BLaER1 (cell line): ENCODE results near the gene ST6GAL1.
"Not testable (repeated sequence)": the region's sequence is repeated elsewhere in the genome, so short reads cannot be mapped to it uniquely, and the experiment has no call there.

Experiments used
- H3K27ac ChIP-seq: shearing (Covaris generic); formaldehyde crosslinking; 2 replicates; pipeline ENCODE4 v1.8.1; 2022
- H3K27me3 ChIP-seq: shearing (Covaris generic); formaldehyde crosslinking; 2 replicates; pipeline ENCODE4 v1.8.1; 2022
- H3K36me3 ChIP-seq: shearing (Covaris generic); formaldehyde crosslinking; 2 replicates; pipeline ENCODE4 v1.8.1; 2022
- H3K4me1 ChIP-seq: shearing (Covaris generic); formaldehyde crosslinking; 2 replicates; pipeline ENCODE4 v1.8.1; 2022
- H3K4me2 ChIP-seq: shearing (Covaris generic); formaldehyde crosslinking; 2 replicates; pipeline ENCODE4 v1.8.1; 2022
- H3K4me3 ChIP-seq: shearing (Covaris generic); formaldehyde crosslinking; 2 replicates; pipeline ENCODE4 v1.8.1; 2022
- H3K9ac ChIP-seq: shearing (Covaris generic); formaldehyde crosslinking; 2 replicates; pipeline ENCODE4 v1.8.1; 2022
- H3K9me3 ChIP-seq: shearing (Covaris generic); formaldehyde crosslinking; 2 replicates; pipeline ENCODE4 v1.8.1; 2022
- H4K20me1 ChIP-seq: shearing (Covaris generic); formaldehyde crosslinking; 2 replicates; pipeline ENCODE4 v1.8.1; 2022
- Cebpa-rat ChIP-seq: shearing (Covaris generic); IDR thresholded peaks from 2 replicates; pipeline ENCODE4 v1.8.1; 2022

ST6GAL1 gene

DNA sequence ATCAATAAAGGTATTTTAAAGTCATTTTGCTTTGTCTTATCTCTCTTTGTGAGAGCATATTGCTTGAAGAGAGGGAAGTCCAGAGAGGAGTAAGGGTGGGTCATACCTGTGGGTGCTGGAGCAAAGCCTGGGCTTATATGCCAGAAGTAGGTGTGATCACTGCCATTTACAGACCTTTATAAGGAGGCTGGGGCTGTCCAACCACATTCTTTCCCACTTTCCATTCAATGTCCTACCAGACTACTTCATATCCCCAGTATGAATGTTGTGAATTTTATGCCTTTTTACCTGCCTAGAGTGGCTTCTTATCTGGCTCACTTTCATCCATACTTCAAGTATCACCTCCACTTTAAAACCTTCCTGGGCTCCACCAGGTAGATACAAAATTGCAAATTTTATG is 39.4 kb upstream of the ST6GAL1 start:
- TF ChIP-seq Cebpa-rat: no peak
- Histone ChIP-seq H3K9me3 (peaks cover 5% of the 10 kb centered on the region; the same call in 1 of the 2 replicates), H3K36me3 (no peaks in the 10 kb centered on the region), H3K4me2 (no peak overlapping the region), H4K20me1 (no peaks in the 10 kb centered on the region), H3K27ac (no peak overlapping the region), H3K4me1 (0 out of 2 replicates have a peak, but pooled peaks cover 5% of the 10 kb centered on the region), H3K4me3 (no peak overlapping the region), H3K9ac (no peak overlapping the region), H3K27me3 (no peaks in the 10 kb centered on the region)

DNA sequence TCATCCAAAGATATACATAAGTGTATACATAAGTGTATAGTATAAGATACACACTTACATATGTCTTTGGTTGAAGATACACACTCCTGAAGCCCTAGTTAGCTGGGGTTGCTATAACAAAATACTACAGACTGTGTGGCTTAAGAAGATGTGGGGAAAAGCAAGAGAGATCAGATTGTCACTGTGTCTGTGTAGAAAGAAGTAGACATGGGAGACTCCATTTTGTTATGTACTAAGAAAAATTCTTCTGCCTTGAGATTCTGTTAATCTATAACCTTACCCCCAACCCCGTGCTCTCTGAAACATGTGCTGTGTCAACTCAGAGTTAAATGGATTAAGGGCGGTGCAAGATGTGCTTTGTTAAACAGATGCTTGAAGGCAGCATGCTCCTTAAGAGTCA is 37.3 kb upstream of the ST6GAL1 start:
- not testable (repeated sequence) for H3K4me1 ChIP-seq, H3K9me3 ChIP-seq, H3K27ac ChIP-seq, H3K36me3 ChIP-seq, H4K20me1 ChIP-seq, H3K27me3 ChIP-seq, H3K4me2 ChIP-seq, H3K9ac ChIP-seq, H3K4me3 ChIP-seq

DNA sequence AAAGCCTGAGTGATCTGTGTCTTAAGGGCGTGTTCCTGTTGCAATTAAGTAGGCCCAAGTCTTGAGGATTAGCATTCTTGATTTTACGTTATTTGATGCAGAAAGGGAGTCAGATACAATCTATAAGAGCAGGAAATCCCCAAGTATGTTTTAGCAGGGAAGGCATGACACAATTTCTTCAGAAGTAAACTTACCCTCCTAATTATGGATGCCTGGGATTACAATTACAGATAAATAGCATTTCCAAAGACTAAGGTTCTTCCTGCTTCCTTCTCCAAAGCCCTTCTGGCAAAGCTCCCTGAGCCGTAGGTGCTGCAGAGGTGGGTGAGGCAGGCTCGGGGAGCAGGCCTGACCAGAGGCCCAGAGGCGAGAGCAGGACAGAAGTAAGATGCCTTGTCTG is 34.9 kb upstream of the ST6GAL1 start:
- no peak overlapping the region for H3K9ac ChIP-seq
- no peak overlapping the region for H3K4me2 ChIP-seq
- peaks cover 5% of the 10 kb centered on the region; the same call in 1 of the 2 replicates for H3K9me3 ChIP-seq
- no peaks in the 10 kb centered on the region for H3K4me1 ChIP-seq
- no peak overlapping the region for H3K27ac ChIP-seq
- H4K20me1 ChIP-seq: no peaks in the 10 kb centered on the region
- H3K27me3 ChIP-seq: no peaks in the 10 kb centered on the region
- TF ChIP-seq Cebpa-rat: no peak
- no peak overlapping the region for H3K4me3 ChIP-seq
- no peaks in the 10 kb centered on the region for H3K36me3 ChIP-seq

DNA sequence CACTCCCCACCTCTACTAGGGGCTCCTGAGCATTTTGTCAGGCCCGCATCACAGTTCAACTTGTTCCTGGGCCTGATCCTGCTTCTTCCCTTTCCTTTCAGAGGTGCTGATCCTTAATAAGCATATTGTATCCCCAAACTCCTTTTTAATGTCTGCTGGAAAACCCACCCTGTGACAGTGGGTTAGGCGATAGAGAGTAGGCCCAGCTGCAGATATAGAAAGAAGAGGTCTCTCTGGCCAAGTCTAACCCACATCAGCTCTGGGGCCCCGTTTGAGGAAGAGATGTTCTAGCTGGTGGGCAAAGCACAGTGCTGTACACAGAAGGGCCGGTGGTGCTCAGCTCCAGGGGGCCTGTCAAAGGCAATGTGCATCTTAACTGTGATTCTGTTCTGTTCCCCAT is 34.3 kb upstream of the ST6GAL1 start:
- H3K4me2 ChIP-seq: no peak overlapping the region
- H3K27me3 ChIP-seq: no peaks in the 10 kb centered on the region
- H3K4me3 ChIP-seq: no peak overlapping the region
- no peak overlapping the region for H3K9ac ChIP-seq
- H3K27ac ChIP-seq: no peak overlapping the region
- H4K20me1 ChIP-seq: no peaks in the 10 kb centered on the region
- no peaks in the 10 kb centered on the region for H3K4me1 ChIP-seq
- H3K9me3 ChIP-seq: peaks cover 5% of the 10 kb centered on the region; the same call in 1 of the 2 replicates
- H3K36me3 ChIP-seq: no peaks in the 10 kb centered on the region
- TF ChIP-seq Cebpa-rat: no peak

DNA sequence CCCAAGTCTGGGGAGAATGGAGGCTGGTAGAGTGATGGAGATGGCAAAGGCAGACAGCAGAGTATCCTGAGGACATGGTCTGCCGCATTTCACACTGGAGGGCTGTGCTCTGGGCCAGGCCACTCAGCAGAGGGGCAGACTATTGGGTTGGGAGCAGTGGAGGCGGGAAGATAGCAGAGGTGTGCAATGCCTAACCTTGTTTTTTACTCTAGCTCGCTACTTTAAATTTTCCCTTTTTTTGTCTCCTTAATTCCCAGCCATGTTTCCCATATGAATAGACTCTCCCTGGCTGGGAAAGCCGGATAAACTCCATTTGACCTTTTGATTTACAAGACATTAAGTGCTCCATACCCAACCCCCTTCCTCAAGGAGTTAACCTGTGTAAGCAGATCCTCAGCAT is 33.5 kb upstream of the ST6GAL1 start:
- no peaks in the 10 kb centered on the region for H3K4me1 ChIP-seq
- no peak overlapping the region for H3K4me3 ChIP-seq
- H3K9me3 ChIP-seq: peaks cover 5% of the 10 kb centered on the region; the same call in 1 of the 2 replicates
- no peaks in the 10 kb centered on the region for H4K20me1 ChIP-seq
- H3K27me3 ChIP-seq: no peaks in the 10 kb centered on the region
- H3K9ac ChIP-seq: no peak overlapping the region
- no peak overlapping the region for H3K27ac ChIP-seq
- TF ChIP-seq Cebpa-rat: no peak
- H3K4me2 ChIP-seq: no peak overlapping the region
- H3K36me3 ChIP-seq: no peaks in the 10 kb centered on the region

DNA sequence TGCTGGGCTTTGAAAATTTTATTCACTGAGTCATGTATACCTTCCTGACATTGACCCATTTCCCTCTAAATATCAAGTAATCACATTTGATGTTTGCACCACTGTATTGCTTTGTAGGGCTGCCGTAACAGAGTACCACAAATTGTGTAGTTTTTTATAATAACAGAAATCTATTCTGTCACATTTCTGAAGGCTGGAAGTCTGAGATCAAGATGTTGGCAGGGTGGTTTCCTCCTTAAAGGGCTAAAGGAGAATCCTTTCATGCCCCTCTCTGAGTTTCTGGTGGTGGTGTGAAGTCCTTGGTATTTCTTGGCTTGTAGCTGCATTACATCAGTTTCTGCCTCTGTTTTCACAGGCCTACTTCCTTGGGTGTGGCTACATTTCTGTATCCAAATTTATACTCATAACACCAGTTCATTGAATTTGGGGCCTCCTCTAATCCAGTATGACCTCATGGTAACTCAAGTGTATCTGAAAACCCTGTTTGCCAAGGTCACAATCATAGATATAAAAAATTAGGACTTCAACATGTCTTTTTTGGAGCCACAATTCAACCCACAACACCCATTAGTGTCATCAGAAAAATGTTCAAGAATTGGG is 29.1 kb upstream of the ST6GAL1 start:
- H3K4me3 ChIP-seq: no peak overlapping the region
- H3K4me1 ChIP-seq: no peaks in the 10 kb centered on the region
- H3K4me2 ChIP-seq: no peak overlapping the region
- no peaks in the 10 kb centered on the region for H4K20me1 ChIP-seq
- no peaks in the 10 kb centered on the region; the same call in 1 of the 2 replicates for H3K9me3 ChIP-seq
- H3K27ac ChIP-seq: no peak overlapping the region
- H3K27me3 ChIP-seq: no peaks in the 10 kb centered on the region
- H3K36me3 ChIP-seq: no peaks in the 10 kb centered on the region
- H3K9ac ChIP-seq: no peak overlapping the region
- TF ChIP-seq Cebpa-rat: no peak

DNA sequence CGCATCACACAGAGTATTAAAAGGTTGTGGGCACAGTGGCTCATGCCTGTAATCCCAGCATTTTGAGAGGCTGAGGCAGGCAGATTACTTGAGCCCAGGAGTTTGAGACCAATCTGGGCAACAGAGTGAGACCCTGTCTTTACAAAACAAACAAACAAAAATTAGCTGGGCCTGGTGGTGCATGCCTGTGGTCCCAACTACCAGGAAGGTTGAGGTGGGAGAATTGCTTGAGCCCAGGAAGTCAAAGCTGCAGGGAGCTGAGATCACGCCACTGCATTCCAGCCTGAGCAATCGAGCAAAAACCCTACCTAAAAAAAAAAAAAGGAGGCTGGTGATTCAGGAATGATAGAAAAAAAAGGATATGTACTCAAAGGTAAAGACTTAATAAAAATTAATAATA is 28.2 kb upstream of the ST6GAL1 start:
- no peaks in the 10 kb centered on the region for H3K27me3 ChIP-seq

DNA sequence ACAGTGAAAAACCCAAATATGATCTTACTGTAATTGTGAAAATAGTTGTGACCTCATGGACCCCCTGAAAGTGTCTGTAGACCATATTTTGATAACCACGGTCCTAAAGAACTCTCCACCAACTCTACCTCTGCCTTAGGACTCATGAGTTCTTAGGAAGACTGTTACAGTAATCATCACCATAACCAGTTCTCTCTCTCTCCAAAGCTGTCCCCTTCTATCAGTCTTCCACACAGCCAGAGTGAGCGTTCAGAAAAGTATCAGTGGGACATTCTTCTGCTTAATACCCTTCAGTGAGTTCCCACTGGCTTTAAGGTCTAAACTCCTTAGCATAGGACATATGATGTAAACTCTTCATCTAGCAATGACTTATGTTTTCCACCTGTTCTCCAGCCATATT is 27.6 kb upstream of the ST6GAL1 start:
- no peak overlapping the region for H3K4me3 ChIP-seq

More for the DNA sequence above, 28.2 kb upstream of the ST6GAL1 start:
- no peaks in the 10 kb centered on the region for H3K4me1 ChIP-seq
- TF ChIP-seq Cebpa-rat: no peak
- no peaks in the 10 kb centered on the region for H4K20me1 ChIP-seq
- no peak overlapping the region for H3K4me3 ChIP-seq
- no peak overlapping the region for H3K9ac ChIP-seq
- no peak overlapping the region for H3K27ac ChIP-seq
- H3K4me2 ChIP-seq: no peak overlapping the region
- no peaks in the 10 kb centered on the region for H3K36me3 ChIP-seq
- H3K9me3 ChIP-seq: no peaks in the 10 kb centered on the region; the same call in 1 of the 2 replicates

DNA sequence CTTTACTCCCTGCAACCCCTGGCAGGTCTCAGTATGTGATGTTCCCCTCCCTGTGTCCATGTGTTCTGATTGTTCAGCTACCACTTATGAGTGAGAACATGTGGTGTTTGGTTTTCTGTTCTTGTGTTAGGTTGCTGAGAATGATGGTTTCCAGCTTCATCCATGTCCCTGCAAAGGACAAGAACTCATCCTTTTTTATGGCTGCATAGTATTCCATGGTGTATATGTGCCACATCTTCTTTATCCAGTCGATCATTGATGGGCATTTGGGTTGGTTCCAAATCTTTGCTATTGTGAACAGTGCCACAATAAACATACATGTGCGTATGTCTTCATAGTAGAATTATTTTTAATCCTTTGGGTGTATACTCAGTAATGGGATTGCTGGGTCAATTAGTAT is 26.6 kb upstream of the ST6GAL1 start:
- not testable (repeated sequence) for H3K9ac ChIP-seq, H3K4me1 ChIP-seq, H3K4me2 ChIP-seq, H3K27ac ChIP-seq, H3K4me3 ChIP-seq, H4K20me1 ChIP-seq, H3K27me3 ChIP-seq, H3K9me3 ChIP-seq, H3K36me3 ChIP-seq

More for the DNA sequence above, 27.6 kb upstream of the ST6GAL1 start:
- no peaks in the 10 kb centered on the region for H3K4me1 ChIP-seq
- no peak overlapping the region for H3K4me2 ChIP-seq
- TF ChIP-seq Cebpa-rat: no peak
- H3K27ac ChIP-seq: no peak overlapping the region
- no peaks in the 10 kb centered on the region for H3K36me3 ChIP-seq
- H4K20me1 ChIP-seq: no peaks in the 10 kb centered on the region
- no peaks in the 10 kb centered on the region; the same call in 1 of the 2 replicates for H3K9me3 ChIP-seq
- no peak overlapping the region for H3K9ac ChIP-seq
- no peaks in the 10 kb centered on the region for H3K27me3 ChIP-seq

DNA sequence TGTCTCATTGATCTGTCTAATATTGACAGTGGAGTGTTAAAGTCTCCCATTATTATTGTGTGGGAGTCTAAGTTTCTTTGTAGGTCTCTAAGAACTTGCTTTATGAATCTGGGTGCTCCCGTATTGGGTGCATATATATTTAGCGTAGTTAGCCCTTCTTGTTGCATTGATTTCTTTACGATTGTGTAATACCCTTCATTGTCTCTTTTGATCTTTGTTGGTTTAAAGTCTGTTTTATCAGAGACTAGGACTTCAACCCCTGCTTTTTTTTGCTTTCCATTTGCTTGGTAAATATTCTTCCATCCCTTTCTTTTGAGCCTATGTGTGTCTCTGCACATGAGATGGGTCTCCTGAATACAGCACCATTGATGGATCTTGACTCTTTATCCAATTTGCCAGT is 23.3 kb upstream of the ST6GAL1 start:
- H3K27ac ChIP-seq, H3K27me3 ChIP-seq: not testable (repeated sequence)

More for the DNA sequence above, 23.3 kb upstream of the ST6GAL1 start:
- H3K9me3 ChIP-seq, H4K20me1 ChIP-seq, H3K9ac ChIP-seq, H3K36me3 ChIP-seq, H3K4me2 ChIP-seq, H3K4me3 ChIP-seq: not testable (repeated sequence)
- peaks cover 12% of the 10 kb centered on the region for H3K4me1 ChIP-seq
